ENCODE data around the gene NOS3. TPM values are rescaled to one million over a fixed set of nuclear protein-coding genes. Genes with fewer than 3 reads are reported as not detected.
A peak's percentile ranks its signal among the peaks of the same experiment; 100 is the strongest.

NOS3 gene
- total and polyA plus RNA-seq, 9 of the 15 experiments (the other 6 are each of a cell fraction or from before 2014, with no cell fraction given) = 1.1 to 121 (median 23.6) TPM

- TF ChIP-seq, protein P1, sequence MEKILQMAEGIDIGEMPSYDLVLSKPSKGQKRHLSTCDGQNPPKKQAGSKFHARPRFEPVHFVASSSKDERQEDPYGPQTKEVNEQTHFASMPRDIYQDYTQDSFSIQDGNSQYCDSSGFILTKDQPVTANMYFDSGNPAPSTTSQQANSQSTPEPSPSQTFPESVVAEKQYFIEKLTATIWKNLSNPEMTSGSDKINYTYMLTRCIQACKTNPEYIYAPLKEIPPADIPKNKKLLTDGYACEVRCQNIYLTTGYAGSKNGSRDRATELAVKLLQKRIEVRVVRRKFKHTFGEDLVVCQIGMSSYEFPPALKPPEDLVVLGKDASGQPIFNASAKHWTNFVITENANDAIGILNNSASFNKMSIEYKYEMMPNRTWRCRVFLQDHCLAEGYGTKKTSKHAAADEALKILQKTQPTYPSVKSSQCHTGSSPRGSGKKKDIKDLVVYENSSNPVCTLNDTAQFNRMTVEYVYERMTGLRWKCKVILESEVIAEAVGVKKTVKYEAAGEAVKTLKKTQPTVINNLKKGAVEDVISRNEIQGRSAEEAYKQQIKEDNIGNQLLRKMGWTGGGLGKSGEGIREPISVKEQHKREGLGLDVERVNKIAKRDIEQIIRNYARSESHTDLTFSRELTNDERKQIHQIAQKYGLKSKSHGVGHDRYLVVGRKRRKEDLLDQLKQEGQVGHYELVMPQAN (IDR thresholded peaks at IDR 0.05; ENCODE audit: borderline replicate concordance) = no peak
- TF ChIP-seq CCNT2 (IDR thresholded peaks at IDR 0.05; ENCODE audit: borderline replicate concordance, extremely low read depth, insufficient read length, low read depth, low read length) (no peak), CBX3 (IDR thresholded peaks at IDR 0.05; ENCODE audit: borderline replicate concordance in 1 of 2, low read length in 2 of 2) (0 out of 3 replicates have a peak, but pooled peaks of 1 of the 2 experiments have one; percentile 15), BRF1 (IDR thresholded peaks at IDR 0.05; ENCODE audit: borderline replicate concordance, extremely low read depth, insufficient read length) (no peak), RERE (CRISPR knock-in tag; IDR thresholded peaks at IDR 0.05; ENCODE audit: borderline replicate concordance) (peak; percentile 97; the same call in 1 of the 2 replicates), SP2 (IDR thresholded peaks at IDR 0.05; ENCODE audit: extremely low read depth, low read depth, low read length, poor library complexity, severe bottlenecking) (no peak), ZNF75A (CRISPR knock-in tag; IDR thresholded peaks at IDR 0.05) (no peak), HNRNPLL (IDR thresholded peaks at IDR 0.05; ENCODE audit: low read depth, low read length, poor library complexity, severe bottlenecking) (peak; percentile 25)
Measured at GRCh38 chr7:151039850-151040548, 49.2 kb downstream of the NOS3 start (continued).

Data from K562 (cell line).